ENCODE data around the gene SNCB. TPM values are rescaled to one million over a fixed set of nuclear protein-coding genes. Genes with fewer than 3 reads are reported as not detected.

The SNCB gene
- total and polyA plus RNA-seq, 2 experiments from 2014 or later: not detected

GRCh38 chr5:176618783-176619182, 11.6 kb downstream of the SNCB start:
- no peak for DNase-seq
- TF ChIP-seq EZH2phosphoT487 (IDR thresholded peaks at IDR 0.05; ENCODE audit: insufficient read depth, low read depth) (no peak), EZH2 (IDR thresholded peaks at IDR 0.05; ENCODE audit: insufficient read depth, poor library complexity, severe bottlenecking) (no peak)
- H2AFZ ChIP-seq: no peak overlapping the region
- no peaks in the 10 kb centered on the region for H3F3A ChIP-seq (ENCODE audit: insufficient read depth)
- H3K4me2 ChIP-seq (ENCODE audit: unreplicated experiment): no peak overlapping the region
- WGBS, 2 experiments (ENCODE audit: low coverage in 1 of 2, low lambda C conversion rate in 2 of 2, missing lambda C conversion rate in 2 of 2): 39 to 40% methylated on average over 16 to 19 of the region's 19 CpGs
- no peaks in the 10 kb centered on the region for H4K20me1 ChIP-seq (ENCODE audit: insufficient read depth)
- H3K9me3 ChIP-seq (ENCODE audit: low read depth): no peaks in the 10 kb centered on the region
- H3K27me3 ChIP-seq (replicated peaks; ENCODE audit: insufficient read depth): peaks cover 11% of the 10 kb centered on the region
- no peak overlapping the region for H3K9ac ChIP-seq
- in situ Hi-C loops (cut with MboI): no loop called here
- H3K79me2 ChIP-seq (ENCODE audit: insufficient read depth): no peaks in the 10 kb centered on the region
- no peaks in the 10 kb centered on the region for H3K36me3 ChIP-seq (ENCODE audit: low read depth)
- H3K4me1 ChIP-seq (ENCODE audit: insufficient read depth): peaks cover 17% of the 10 kb centered on the region
- no peak overlapping the region for H3K4me3 ChIP-seq
- no peak overlapping the region for H3K27ac ChIP-seq
- H3K9me2 ChIP-seq (ENCODE audit: insufficient read depth): no peaks in the 10 kb centered on the region

- no peaks in the 10 kb centered on the region for H4K20me1 ChIP-seq (ENCODE audit: insufficient read depth)
- no peak for DNase-seq
- H3K4me3 ChIP-seq: no peak overlapping the region
- no peak overlapping the region for H3K27ac ChIP-seq
- H3F3A ChIP-seq (ENCODE audit: insufficient read depth): no peaks in the 10 kb centered on the region
- in situ Hi-C loops (cut with MboI): no loop called here
- no peaks in the 10 kb centered on the region for H3K9me3 ChIP-seq (ENCODE audit: low read depth)
- no peaks in the 10 kb centered on the region for H3K79me2 ChIP-seq (ENCODE audit: insufficient read depth)
- no peak overlapping the region for H3K4me2 ChIP-seq (ENCODE audit: unreplicated experiment)
- peaks cover 19% of the 10 kb centered on the region for H3K4me1 ChIP-seq (ENCODE audit: insufficient read depth)
- no peak overlapping the region for H2AFZ ChIP-seq
- H3K36me3 ChIP-seq (ENCODE audit: low read depth): no peaks in the 10 kb centered on the region
- TF ChIP-seq EZH2 (IDR thresholded peaks at IDR 0.05; ENCODE audit: insufficient read depth, poor library complexity, severe bottlenecking) (no peak), EZH2phosphoT487 (IDR thresholded peaks at IDR 0.05; ENCODE audit: insufficient read depth, low read depth) (no peak)
- peaks cover 10% of the 10 kb centered on the region for H3K27me3 ChIP-seq (replicated peaks; ENCODE audit: insufficient read depth)
- 51 to 61% methylated on average over 3 to 7 of the region's 7 CpGs for WGBS, 2 experiments (ENCODE audit: low coverage in 1 of 2, low lambda C conversion rate in 2 of 2, missing lambda C conversion rate in 2 of 2)
- no peak overlapping the region for H3K9ac ChIP-seq
- no peaks in the 10 kb centered on the region for H3K9me2 ChIP-seq (ENCODE audit: insufficient read depth)
These were observed 13.8 kb downstream of the SNCB start for GRCh38 chr5:176616511-176616910.

GRCh38 chr5:176614805-176615478, 15.4 kb downstream of the SNCB start:
- Histone ChIP-seq H3K4me2 (ENCODE audit: unreplicated experiment) (no peak overlapping the region), H3K79me2 (ENCODE audit: insufficient read depth) (no peaks in the 10 kb centered on the region), H3K9ac (no peak overlapping the region), H3K9me2 (ENCODE audit: insufficient read depth) (no peaks in the 10 kb centered on the region), H4K20me1 (ENCODE audit: insufficient read depth) (no peaks in the 10 kb centered on the region), H3K4me1 (ENCODE audit: insufficient read depth) (peaks cover 19% of the 10 kb centered on the region), H2AFZ (no peak overlapping the region), H3F3A (ENCODE audit: insufficient read depth) (0 out of 2 replicates have a peak, but pooled peaks cover 4% of the 10 kb centered on the region), H3K27ac (no peak overlapping the region), H3K9me3 (ENCODE audit: low read depth) (no peaks in the 10 kb centered on the region), H3K36me3 (ENCODE audit: low read depth) (no peaks in the 10 kb centered on the region), H3K27me3 (replicated peaks; ENCODE audit: insufficient read depth) (peaks cover 7% of the 10 kb centered on the region), H3K4me3 (no peak overlapping the region)
- TF ChIP-seq EZH2phosphoT487 (IDR thresholded peaks at IDR 0.05; ENCODE audit: insufficient read depth, low read depth) (no peak), EZH2 (IDR thresholded peaks at IDR 0.05; ENCODE audit: insufficient read depth, poor library complexity, severe bottlenecking) (no peak)
- DNase-seq: peak; percentile 88
- 24 to 29% methylated on average over 8 of the region's 8 CpGs for WGBS, 2 experiments (ENCODE audit: low coverage in 1 of 2, low lambda C conversion rate in 2 of 2, missing lambda C conversion rate in 2 of 2)
- in situ Hi-C loops (cut with MboI): no loop called here

GRCh38 chr5:176612855-176613254, 17.5 kb downstream of the SNCB start:
- Histone ChIP-seq H3K27me3 (replicated peaks; ENCODE audit: insufficient read depth) (no peaks in the 10 kb centered on the region), H3K79me2 (ENCODE audit: insufficient read depth) (no peaks in the 10 kb centered on the region), H3K9me3 (ENCODE audit: low read depth) (no peaks in the 10 kb centered on the region), H3K4me1 (ENCODE audit: insufficient read depth) (peaks cover 19% of the 10 kb centered on the region), H2AFZ (no peak overlapping the region), H3K4me3 (no peak overlapping the region), H3K9me2 (ENCODE audit: insufficient read depth) (no peaks in the 10 kb centered on the region), H3K36me3 (ENCODE audit: low read depth) (no peaks in the 10 kb centered on the region), H3F3A (ENCODE audit: insufficient read depth) (0 out of 2 replicates have a peak, but pooled peaks cover 4% of the 10 kb centered on the region), H3K9ac (no peak overlapping the region), H4K20me1 (ENCODE audit: insufficient read depth) (no peaks in the 10 kb centered on the region), H3K27ac (no peak overlapping the region), H3K4me2 (ENCODE audit: unreplicated experiment) (no peak overlapping the region)
- 45 to 57% methylated on average over 2 of the region's 2 CpGs for WGBS, 2 experiments (ENCODE audit: low coverage in 1 of 2, low lambda C conversion rate in 2 of 2, missing lambda C conversion rate in 2 of 2)
- DNase-seq: no peak
- in situ Hi-C loops (cut with MboI): no loop called here
- no peak for TF ChIP-seq EZH2phosphoT487 (IDR thresholded peaks at IDR 0.05; ENCODE audit: insufficient read depth, low read depth)
- TF ChIP-seq EZH2 (IDR thresholded peaks at IDR 0.05; ENCODE audit: insufficient read depth, poor library complexity, severe bottlenecking): no peak

Data from GM23248 (cell line).